Spleen (tissue), 11 donors: ENCODE results near the gene GDI1. TPM values are rescaled to one million over a fixed set of nuclear protein-coding genes. Genes with fewer than 3 reads are reported as not detected.

ENCODE experiments used
- DNase-seq: peaks from one replicate; pipeline ENCODE4 v3.0.0-alpha.2; 2020
- H3K27ac ChIP-seq, 8 donors: fragments of 200-600 bp; sonication (generic) in 7 of 8; 1 replicate in 4 of 8; 2 replicates in 4 of 8; pipeline versions ENCODE4 v1.5.0 to v1.8.0; 2016 to 2021; ENCODE audit warnings: inconsistent platforms in 4 of 8, mild to moderate bottlenecking in 4 of 8, moderate library complexity in 1 of 8
- H3K27me3 ChIP-seq, 7 donors: fragments of 200-600 bp; sonication (generic) in 6 of 7; replicated peaks in 1 of 7; 1 replicate in 4 of 7; 2 replicates in 3 of 7; pipeline versions ENCODE4 v1.5.0 to v1.8.0; 2016 to 2021; ENCODE audit warnings: inconsistent platforms in 3 of 7, mild to moderate bottlenecking in 1 of 7
- H3K36me3 ChIP-seq, 6 donors: fragments of 200-600 bp; sonication (generic) in 5 of 6; 1 replicate in 4 of 6; 2 replicates in 2 of 6; pipeline versions ENCODE4 v1.5.0 to v1.8.0; 2016 to 2021; ENCODE audit warnings: inconsistent platforms in 2 of 6
- H3K4me1 ChIP-seq, 6 donors: fragments of 200-600 bp; sonication (generic) in 5 of 6; 1 replicate in 3 of 6; 2 replicates in 3 of 6; pipeline versions ENCODE4 v1.5.0 to v1.8.0; 2016 to 2021; ENCODE audit warnings: inconsistent platforms in 3 of 6
- H3K4me3 ChIP-seq, 8 donors: fragments of 200-600 bp; sonication (generic) in 7 of 8; 1 replicate in 4 of 8; 2 replicates in 4 of 8; pipeline versions ENCODE4 v1.5.0 to v1.8.0; 2016 to 2021; ENCODE audit warnings: inconsistent platforms in 4 of 8, mild to moderate bottlenecking in 4 of 8, moderate library complexity in 2 of 8
- H3K9me3 ChIP-seq, 8 donors: fragments of 200-600 bp; sonication (generic) in 7 of 8; 1 replicate in 4 of 8; 2 replicates in 4 of 8; pipeline versions ENCODE4 v1.5.0 to v1.8.0; 2016 to 2021; ENCODE audit warnings: inconsistent platforms in 4 of 8
- POLR2A ChIP-seq, 3 donors: fragments of 450-650 bp; IDR thresholded peaks; one replicate each; pipeline ENCODE4 v1.5.1; 2017; ENCODE audit warnings: antibody characterized with exemption in 3 of 3, mild to moderate bottlenecking in 1 of 3
- POLR2AphosphoS5 ChIP-seq, 3 donors: sonication (generic); formaldehyde crosslinking; IDR thresholded peaks; one replicate each; pipeline ENCODE4 v1.5.1; 2017; ENCODE audit warnings: antibody characterized with exemption in 3 of 3
- WGBS, 5 donors: extraction: QIAGEN DNeasy Blood & Tissue Kit in 3 of 5; methylation state at CpG; one replicate each; pipeline versions ENCODE4 v1.1.5 to v1.1.7; 2013 to 2018; 5-methylcytosine and 5-hydroxymethylcytosine counted together
- intact Hi-C: fragments of 100-400 bp; cut with DNase I; formaldehyde crosslinking; loops from one replicate; pipeline ENCODE4 v1.15.0; 2023; ENCODE audit warnings: low total_unique reads
- microRNA-seq, 3 donors: library from miRNA; unstranded; fragments of <30 nt; microRNA quantifications; one replicate each; pipeline versions ENCODE4 to v1.1.0, GENCODE V29; 2019 to 2020
- polyA plus RNA-seq, 3 donors: library from polyadenylated mRNA; stranded (reverse); fragments of 200-250 nt; gene quantifications; one replicate each; pipeline ENCODE4 v1.2.1, GENCODE V29; 2013
- small RNA-seq, 4 donors: library from RNA; depleted of rRNA; stranded (forward); fragments of <200 nt; gene quantifications; one replicate each; pipeline ENCODE3, GENCODE V24; 2016
- total RNA-seq, 7 donors: library from RNA; depleted of rRNA in 3 of 7; stranded (reverse); fragments of >200 nt in 3 of 7; fragmentation: NEBNext Ultra II Directional in 4 of 7; extraction: Animal tissue kit (Norgen Biotek cat#: 25700) in 4 of 7; gene quantifications; one replicate each; pipeline versions ENCODE4 v1.1.0 to v1.2.1, GENCODE V29; 2016 to 2021
- TF ChIP-seq, protein P1 (sequence below), 11 experiments: fragments of 200-600 bp in 7 of 11; fragments of 450-650 bp in 4 of 11; sonication (generic) in 4 of 11; IDR thresholded peaks in 8 of 11; conservative IDR thresholded peaks in 3 of 11; 1 replicate in 7 of 11; 2 replicates in 4 of 11; pipeline versions ENCODE4 v1.4.0 to v1.8.0; 2016 to 2021; ENCODE audit warnings: antibody characterized with exemption in 11 of 11, inconsistent platforms in 4 of 11, mild to moderate bottlenecking in 1 of 11
- donor health status: healthy with polysubstance abuse.
- donor health status: DM: no; HTN: no; CAD: no; lungs with moderate emphysema.
- donor health status: DM: no; HTN: no; CAD: no.
- donor health status: Bipolar disorder and iron deficiency.
- donor health status: healthy.
- donor health status: DM: no; HTN: no; CAD: no.
- donor health status: DM: yes; HTN: yes; CAD: no.

GDI1 gene
- total and polyA plus RNA-seq, 10 donors, result 56.2 to 137 (median 111) TPM

DNA sequence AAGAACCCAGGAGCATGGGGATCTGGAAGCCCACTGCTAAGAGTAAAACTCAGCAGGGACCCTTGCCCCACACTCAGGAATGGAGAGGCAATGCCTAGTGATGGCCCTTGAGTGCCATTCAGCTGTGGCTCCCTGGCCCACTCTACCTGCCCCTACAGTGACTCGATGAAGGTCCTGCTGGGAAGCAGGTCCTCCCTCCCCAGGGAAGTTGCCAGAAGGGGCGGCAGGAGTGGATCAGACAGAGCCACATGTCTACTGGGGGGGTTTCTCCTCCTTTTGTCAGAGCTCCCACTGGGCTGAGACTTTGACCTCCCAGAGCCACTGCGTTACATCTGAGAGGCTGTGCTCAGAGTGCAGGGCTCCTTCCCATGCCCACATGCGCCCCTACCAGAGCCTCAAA is 52.2 kb downstream of the GDI1 start:
- TF ChIP-seq POLR2AphosphoS5 (IDR thresholded peaks at IDR 0.05) (no peak), POLR2A (IDR thresholded peaks at IDR 0.05) (no peak)
- TF ChIP-seq, protein P1, sequence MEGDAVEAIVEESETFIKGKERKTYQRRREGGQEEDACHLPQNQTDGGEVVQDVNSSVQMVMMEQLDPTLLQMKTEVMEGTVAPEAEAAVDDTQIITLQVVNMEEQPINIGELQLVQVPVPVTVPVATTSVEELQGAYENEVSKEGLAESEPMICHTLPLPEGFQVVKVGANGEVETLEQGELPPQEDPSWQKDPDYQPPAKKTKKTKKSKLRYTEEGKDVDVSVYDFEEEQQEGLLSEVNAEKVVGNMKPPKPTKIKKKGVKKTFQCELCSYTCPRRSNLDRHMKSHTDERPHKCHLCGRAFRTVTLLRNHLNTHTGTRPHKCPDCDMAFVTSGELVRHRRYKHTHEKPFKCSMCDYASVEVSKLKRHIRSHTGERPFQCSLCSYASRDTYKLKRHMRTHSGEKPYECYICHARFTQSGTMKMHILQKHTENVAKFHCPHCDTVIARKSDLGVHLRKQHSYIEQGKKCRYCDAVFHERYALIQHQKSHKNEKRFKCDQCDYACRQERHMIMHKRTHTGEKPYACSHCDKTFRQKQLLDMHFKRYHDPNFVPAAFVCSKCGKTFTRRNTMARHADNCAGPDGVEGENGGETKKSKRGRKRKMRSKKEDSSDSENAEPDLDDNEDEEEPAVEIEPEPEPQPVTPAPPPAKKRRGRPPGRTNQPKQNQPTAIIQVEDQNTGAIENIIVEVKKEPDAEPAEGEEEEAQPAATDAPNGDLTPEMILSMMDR (IDR thresholded peaks at IDR 0.05 in 8 of 11, conservative IDR thresholded peaks at IDR 0.05 in 3 of 11), result no peak
- 85 to 94% (median 94%) methylated on average over 3 to 4 of the region's 4 CpGs; no CpG with 5 or more reads in 1 of the 5 donors for WGBS, 5 donors
- Histone ChIP-seq H3K27ac (peak overlapping the region in 4 of 8 donors; percentile 91 to 96 (median 96)), H3K4me3 (peak overlapping the region in 3 of 8 donors; percentile 50 to 78 (median 51)), H3K4me1 (peaks cover 0 to 59% (median 38%) of the 10 kb centered on the region in 6 donors), H3K27me3 (no peaks in the 10 kb centered on the region), H3K9me3 (no peaks in the 10 kb centered on the region), H3K36me3 (peaks cover 0 to 28% (median 0%) of the 10 kb centered on the region in 6 donors)
- peak; percentile 70 for DNase-seq
- intact Hi-C loops, result no loop called here

DNA sequence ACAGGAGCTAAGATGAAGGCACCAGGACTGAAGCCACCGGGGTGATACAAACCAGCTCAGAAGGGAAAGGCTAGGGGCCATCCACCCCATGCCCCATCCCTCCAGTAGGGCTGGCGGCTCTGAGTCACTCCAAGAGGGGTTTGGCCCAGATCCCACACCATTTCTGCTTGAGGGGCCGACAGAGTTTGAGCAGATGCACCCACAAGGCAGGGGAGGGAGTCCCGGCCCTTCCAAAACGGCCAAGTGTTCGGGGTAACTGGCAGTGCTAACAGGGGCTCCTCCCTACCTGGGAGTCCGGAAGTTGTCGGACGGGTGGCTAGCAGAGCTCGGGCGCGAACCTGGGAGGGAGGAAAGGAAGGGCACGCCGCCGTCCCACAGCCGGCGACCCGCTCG is 53.1 kb downstream of the GDI1 start:
- no peak for DNase-seq
- Histone ChIP-seq H3K4me1 (peaks cover 0 to 51% (median 31%) of the 10 kb centered on the region in 6 donors), H3K27me3 (no peaks in the 10 kb centered on the region), H3K9me3 (no peaks in the 10 kb centered on the region), H3K27ac (peak overlapping the region; percentile 77 to 96 (median 92)), H3K4me3 (peak overlapping the region; percentile 35 to 78 (median 50)), H3K36me3 (peaks cover 0 to 20% (median 0%) of the 10 kb centered on the region in 6 donors)
- intact Hi-C loops, result no loop called here
- TF ChIP-seq POLR2A (IDR thresholded peaks at IDR 0.05) (no peak), POLR2AphosphoS5 (IDR thresholded peaks at IDR 0.05) (no peak)
- TF ChIP-seq, protein P1 (IDR thresholded peaks at IDR 0.05 in 8 of 11, conservative IDR thresholded peaks at IDR 0.05 in 3 of 11), result no peak
- 0 to 38% (median 9%) methylated on average over 2 to 19 of the region's 19 CpGs; no CpG with 5 or more reads in 1 of the 5 donors for WGBS, 5 donors

DNA sequence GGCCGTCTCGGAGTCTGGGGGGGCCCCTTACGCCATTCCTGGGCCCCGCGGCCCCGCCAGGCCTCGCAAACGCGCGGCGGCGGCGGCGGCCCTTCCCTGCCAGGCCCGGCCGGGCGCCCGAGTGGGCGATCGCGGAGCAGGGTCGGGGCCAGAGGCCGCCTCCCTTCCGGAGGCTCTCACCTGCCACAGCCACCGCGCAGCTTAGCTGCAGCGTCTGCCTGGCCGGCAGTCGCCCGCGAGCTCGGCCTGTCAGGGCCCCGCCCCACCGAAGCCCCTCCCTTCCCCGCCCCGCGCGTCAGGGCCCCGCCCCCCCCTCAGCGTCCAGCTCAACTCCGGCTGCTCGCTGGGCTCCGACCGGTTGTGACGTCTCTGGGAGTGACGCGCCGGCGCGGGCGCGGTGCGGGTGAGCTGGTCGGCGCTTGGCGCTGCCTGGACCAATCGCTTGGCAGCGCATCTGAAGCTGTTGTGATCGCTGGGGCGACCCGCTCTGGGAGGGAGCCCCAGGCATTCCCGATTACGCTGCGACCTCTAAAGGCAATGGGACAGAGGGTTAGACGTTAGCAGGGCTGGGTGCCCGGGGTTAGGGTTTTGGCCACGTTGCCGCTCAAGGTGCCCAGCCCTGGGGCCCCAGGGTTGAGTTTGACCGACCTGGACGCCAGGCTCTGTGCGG is 53.6 kb downstream of the GDI1 start, which contains the start of gene SLC10A3:
SLC10A3 (minus strand) TSS at position 216 of the 670 bp plus-strand sequence. CDS start 1,689 bp downstream, outside the sequence.
- H3K4me1 ChIP-seq, result peaks cover 0 to 46% (median 26%) of the 10 kb centered on the region in 6 donors

More for the DNA sequence above, 53.6 kb downstream of the GDI1 start, which contains the start of gene SLC10A3:
- 0 to 52% (median 1%) methylated on average over 1 to 70 of the region's 71 CpGs for WGBS, 5 donors
- H3K27me3 ChIP-seq, result no peaks in the 10 kb centered on the region
- intact Hi-C loops, result no loop called here
- H3K9me3 ChIP-seq, result no peaks in the 10 kb centered on the region
- TF ChIP-seq, protein P1 (IDR thresholded peaks at IDR 0.05 in 8 of 11, conservative IDR thresholded peaks at IDR 0.05 in 3 of 11), result peak in 3 of 11 experiments; percentile 9 to 19 (median 11)
- TF ChIP-seq POLR2A (IDR thresholded peaks at IDR 0.05) (peak in 2 of 3 donors; percentile 23 to 67), POLR2AphosphoS5 (IDR thresholded peaks at IDR 0.05) (peak; percentile 91 to 94 (median 94))
- peak within 1 kb of the TSS; percentile 77 to 96 (median 92) for H3K27ac ChIP-seq
- peak within 1 kb of the TSS; percentile 35 to 78 (median 50) for H3K4me3 ChIP-seq
- peaks cover 0 to 16% (median 0%) of the 10 kb centered on the region in 6 donors for H3K36me3 ChIP-seq
- peak; percentile 97 for DNase-seq

Small RNA genes within 50 kb of the gene (microRNA-seq; reads per million reads assigned to microRNA genes)
- gene MIR6858, result 0 to 1.1 (median 0.85) reads per million in 3 donors

Small RNA genes within 50 kb of the gene (small RNA-seq; reads per million reads assigned to genes)
- gene MIR6858 (0 to 0.29 (median 0.03) reads per million in 4 donors), gene SNORA70 (0 reads per million in 4 donors)

Other genes with a start within 250 kb of the GDI1 start
- gene OPN1MW2, start 217.4 kb upstream of the GDI1 start, total RNA-seq, result not detected
- gene OPN1MW2, start 217.4 kb upstream of the GDI1 start, polyA plus RNA-seq, result not detected
- gene OPN1MW3, start 179.6 kb upstream of the GDI1 start, total RNA-seq, result not detected
- gene OPN1MW3, start 179.6 kb upstream of the GDI1 start, polyA plus RNA-seq, result not detected
- not detected for gene TEX28, start 142.0 kb upstream of the GDI1 start, total RNA-seq
- not detected for gene TEX28, start 142.0 kb upstream of the GDI1 start, polyA plus RNA-seq
- gene TKTL1, start 141.4 kb upstream of the GDI1 start, total RNA-seq, result 1 to 10 TPM in 3 of 7 donors, under 1 TPM in 3, not detected in 1; 0.42 to 3.7 (median 1.2) TPM
- gene TKTL1, start 141.4 kb upstream of the GDI1 start, polyA plus RNA-seq, result under 1 TPM; 0.13 to 0.57 (median 0.24) TPM
- 1,000 to 10,000 TPM in 1 of 7 donors, 100 to 1,000 TPM in 6; 401 to 1,447 (median 668) TPM for gene FLNA, start 62.5 kb upstream of the GDI1 start, total RNA-seq
- gene FLNA, start 62.5 kb upstream of the GDI1 start, polyA plus RNA-seq, result 100 to 1,000 TPM; 259 to 548 (median 322) TPM
- 10 to 100 TPM; 29.8 to 56.3 (median 49.9) TPM for gene EMD, start 57.9 kb upstream of the GDI1 start, total RNA-seq
- gene EMD, start 57.9 kb upstream of the GDI1 start, polyA plus RNA-seq, result 10 to 100 TPM; 77.8 to 83.1 (median 78.9) TPM
- 1,000 to 10,000 TPM; 2,711 to 4,089 (median 3,238) TPM for gene RPL10, start 38.8 kb upstream of the GDI1 start, total RNA-seq
- gene RPL10, start 38.8 kb upstream of the GDI1 start, polyA plus RNA-seq, result 1,000 to 10,000 TPM; 6,919 to 9,324 (median 8,870) TPM
- gene DNASE1L1, start 27.9 kb upstream of the GDI1 start, total RNA-seq, result 10 to 100 TPM; 25.9 to 54.5 (median 43.5) TPM
- gene DNASE1L1, start 27.9 kb upstream of the GDI1 start, polyA plus RNA-seq, result 10 to 100 TPM; 18.1 to 26.5 (median 22.5) TPM
- 100 to 1,000 TPM in 1 of 7 donors, 10 to 100 TPM in 6; 70.1 to 107 (median 76.3) TPM for gene TAFAZZIN, start 25.6 kb upstream of the GDI1 start, total RNA-seq
- gene TAFAZZIN, start 25.6 kb upstream of the GDI1 start, polyA plus RNA-seq, result 100 to 1,000 TPM in 2 of 3 donors, 10 to 100 TPM in 1; 65.7 to 135 (median 115) TPM
- gene ATP6AP1, start 8.5 kb upstream of the GDI1 start, total RNA-seq, result 100 to 1,000 TPM in 3 of 7 donors, 10 to 100 TPM in 4; 80.3 to 127 (median 99.9) TPM
- 10 to 100 TPM; 34.2 to 62.3 (median 44.1) TPM for gene ATP6AP1, start 8.5 kb upstream of the GDI1 start, polyA plus RNA-seq
- 10 to 100 TPM; 30.3 to 53.9 (median 45.5) TPM for gene FAM50A, start 7.0 kb downstream of the GDI1 start, total RNA-seq
- 100 to 1,000 TPM in 1 of 3 donors, 10 to 100 TPM in 2; 65.7 to 123 (median 99.4) TPM for gene FAM50A, start 7.0 kb downstream of the GDI1 start, polyA plus RNA-seq
- gene PLXNA3, start 21.1 kb downstream of the GDI1 start, total RNA-seq, result 10 to 100 TPM in 6 of 7 donors, 1 to 10 TPM in 1; 9.1 to 46.8 (median 27.2) TPM
- 10 to 100 TPM in 1 of 3 donors, 1 to 10 TPM in 2; 2.5 to 11.6 (median 4.1) TPM for gene PLXNA3, start 21.1 kb downstream of the GDI1 start, polyA plus RNA-seq
- gene LAGE3, start 42.1 kb downstream of the GDI1 start, total RNA-seq, result 10 to 100 TPM; 11.8 to 25.2 (median 16.7) TPM
- 10 to 100 TPM; 15.0 to 27.7 (median 27.3) TPM for gene LAGE3, start 42.1 kb downstream of the GDI1 start, polyA plus RNA-seq
- gene UBL4A, start 49.5 kb downstream of the GDI1 start, total RNA-seq, result 10 to 100 TPM; 18.6 to 36.3 (median 23.1) TPM
- 10 to 100 TPM; 13.4 to 27.1 (median 20.6) TPM for gene UBL4A, start 49.5 kb downstream of the GDI1 start, polyA plus RNA-seq
- 10 to 100 TPM; 15.9 to 21.8 (median 17.4) TPM for gene SLC10A3, start 53.5 kb downstream of the GDI1 start, total RNA-seq
- gene SLC10A3, start 53.5 kb downstream of the GDI1 start, polyA plus RNA-seq, result 10 to 100 TPM; 11.0 to 17.0 (median 14.1) TPM
- gene FAM3A, start 79.1 kb downstream of the GDI1 start, total RNA-seq, result 10 to 100 TPM; 29.1 to 38.1 (median 34.7) TPM
- gene FAM3A, start 79.1 kb downstream of the GDI1 start, polyA plus RNA-seq, result 10 to 100 TPM; 35.2 to 54.5 (median 52.3) TPM
- gene G6PD, start 109.7 kb downstream of the GDI1 start, total RNA-seq, result 10 to 100 TPM; 57.0 to 93.1 (median 70.3) TPM
- gene G6PD, start 109.7 kb downstream of the GDI1 start, polyA plus RNA-seq, result 10 to 100 TPM; 15.5 to 34.2 (median 15.7) TPM
- gene IKBKG, start 110.5 kb downstream of the GDI1 start, total RNA-seq, result 10 to 100 TPM; 18.9 to 66.6 (median 39.1) TPM
- gene IKBKG, start 110.5 kb downstream of the GDI1 start, polyA plus RNA-seq, result 10 to 100 TPM; 21.5 to 52.8 (median 49.9) TPM
- gene CTAG1A, start 148.0 kb downstream of the GDI1 start, total RNA-seq, result not detected
- not detected for gene CTAG1A, start 148.0 kb downstream of the GDI1 start, polyA plus RNA-seq
- gene CTAG1B, start 182.1 kb downstream of the GDI1 start, total RNA-seq, result not detected
- gene CTAG1B, start 182.1 kb downstream of the GDI1 start, polyA plus RNA-seq, result not detected
- gene CTAG2, start 216.4 kb downstream of the GDI1 start, total RNA-seq, result under 1 TPM in 1 of 7 donors, not detected in 6; 0.46 TPM
- 1 to 10 TPM in 1 of 3 donors, under 1 TPM in 1, not detected in 1; 0.10 to 7.9 TPM for gene CTAG2, start 216.4 kb downstream of the GDI1 start, polyA plus RNA-seq